HPDE6-E6E7 (cell line): Measurements from ENCODE around the gene ZBTB48.
A peak's percentile ranks its signal among the peaks of the same experiment; 100 is the strongest.
"Not testable (repeated sequence)": the region's sequence is repeated elsewhere in the genome, so short reads cannot be mapped to it uniquely, and the experiment has no call there.

Experiments
- DNase-seq: peaks from one replicate; pipeline ENCODE4 v3.0.0; 2011; ENCODE audit warnings: missing footprints; ENCODE audit errors: extremely low spot score

ZBTB48 gene

GRCh38 chr1:6579374-6580118 lies at the start of gene ZBTB48:
Gene ZBTB48 (plus strand): TSS chr1:6579994. CDS start chr1:6580610, 616 bp downstream.
- DNase-seq = peak; percentile 97

- DNase-seq = no peak
These were observed 49.2 kb upstream of the ZBTB48 start for GRCh38 chr1:6530504-6531160.

GRCh38 chr1:6531996-6532395 lies 47.8 kb upstream of the ZBTB48 start:
- DNase-seq = no peak

GRCh38 chr1:6534248-6534822 lies 45.5 kb upstream of the ZBTB48 start:
- DNase-seq = no peak

- DNase-seq = no peak
These were observed 44.6 kb upstream of the ZBTB48 start for GRCh38 chr1:6535214-6535613.

GRCh38 chr1:6536291-6536690 lies 43.5 kb upstream of the ZBTB48 start:
- no peak for DNase-seq

- no peak for DNase-seq
These were observed 40.8 kb upstream of the ZBTB48 start for GRCh38 chr1:6538956-6539355.

- peak; percentile 42 for DNase-seq
These were observed 35.0 kb upstream of the ZBTB48 start for GRCh38 chr1:6544831-6545230.

- DNase-seq = peak; percentile 39
These were observed 34.3 kb upstream of the ZBTB48 start for GRCh38 chr1:6545276-6546112.

- DNase-seq = no peak
These were observed 33.5 kb upstream of the ZBTB48 start for GRCh38 chr1:6546326-6546725.

- DNase-seq = no peak
These were observed 32.5 kb upstream of the ZBTB48 start for GRCh38 chr1:6547301-6547700.

- peak; percentile 90 for DNase-seq
These were observed 25.5 kb upstream of the ZBTB48 start, which contains the start of gene NOL9 for GRCh38 chr1:6554031-6554906. Gene NOL9 (minus strand): TSS chr1:6554513. CDS start chr1:6554502, 11 bp downstream.

- no peak for DNase-seq
These were observed 24.7 kb upstream of the ZBTB48 start, which contains the start of gene TAS1R1 for GRCh38 chr1:6554907-6555778. Gene TAS1R1 (plus strand): TSS chr1:6555307. CDS start chr1:6555374, 67 bp downstream.

GRCh38 chr1:6557597-6557996 lies 22.2 kb upstream of the ZBTB48 start:
- no peak for DNase-seq

GRCh38 chr1:6559161-6559560 lies 20.6 kb upstream of the ZBTB48 start:
- DNase-seq = not testable (repeated sequence)

GRCh38 chr1:6560267-6560666 lies 19.5 kb upstream of the ZBTB48 start:
- no peak for DNase-seq

- no peak for DNase-seq
These were observed 10.8 kb upstream of the ZBTB48 start for GRCh38 chr1:6569033-6569432.

GRCh38 chr1:6570100-6570499 lies 9.7 kb upstream of the ZBTB48 start:
- DNase-seq = no peak

GRCh38 chr1:6570987-6571386 lies 8.8 kb upstream of the ZBTB48 start:
- no peak for DNase-seq
